ENCODE data around the gene KHDRBS2.

GRCh38 chr6:62285612-62286469 is at the start of gene KHDRBS2:
- TF ChIP-seq CTCF (conservative IDR thresholded peaks at IDR 0.05 in 1 of 2, IDR thresholded peaks at IDR 0.05 in 1 of 2; ENCODE audit: extremely low read depth in 1 of 2, insufficient read depth in 1 of 2, low read depth in 1 of 2, low read length in 2 of 2) = no peak
- no peak for TF ChIP-seq EZH2 (IDR thresholded peaks at IDR 0.05; ENCODE audit: borderline replicate concordance, low read length)
